Adrenal gland (tissue), 5 donors: ENCODE measurements around the gene CD247.

Experiments
- POLR2A ChIP-seq, 2 donors: fragments of 450-650 bp; IDR thresholded peaks; one replicate each; pipeline ENCODE4 v1.6.1; 2017; ENCODE audit warnings: antibody characterized with exemption in 2 of 2, mild to moderate bottlenecking in 2 of 2, moderate library complexity in 1 of 2
- TF ChIP-seq, protein P1 (sequence below), 6 experiments: fragments of 450-650 bp in 4 of 6; fragments of 200-600 bp in 2 of 6; sonication (generic) in 1 of 6; IDR thresholded peaks; 1 replicate in 5 of 6; 2 replicates in 1 of 6; pipeline versions ENCODE4 v1.5.1 to v1.8.0; 2016 to 2021; ENCODE audit warnings: antibody characterized with exemption in 6 of 6, mild to moderate bottlenecking in 2 of 6, moderate library complexity in 1 of 6
- donor health status: DM: no; HTN: no; CAD: no.

- TF ChIP-seq, protein P1, sequence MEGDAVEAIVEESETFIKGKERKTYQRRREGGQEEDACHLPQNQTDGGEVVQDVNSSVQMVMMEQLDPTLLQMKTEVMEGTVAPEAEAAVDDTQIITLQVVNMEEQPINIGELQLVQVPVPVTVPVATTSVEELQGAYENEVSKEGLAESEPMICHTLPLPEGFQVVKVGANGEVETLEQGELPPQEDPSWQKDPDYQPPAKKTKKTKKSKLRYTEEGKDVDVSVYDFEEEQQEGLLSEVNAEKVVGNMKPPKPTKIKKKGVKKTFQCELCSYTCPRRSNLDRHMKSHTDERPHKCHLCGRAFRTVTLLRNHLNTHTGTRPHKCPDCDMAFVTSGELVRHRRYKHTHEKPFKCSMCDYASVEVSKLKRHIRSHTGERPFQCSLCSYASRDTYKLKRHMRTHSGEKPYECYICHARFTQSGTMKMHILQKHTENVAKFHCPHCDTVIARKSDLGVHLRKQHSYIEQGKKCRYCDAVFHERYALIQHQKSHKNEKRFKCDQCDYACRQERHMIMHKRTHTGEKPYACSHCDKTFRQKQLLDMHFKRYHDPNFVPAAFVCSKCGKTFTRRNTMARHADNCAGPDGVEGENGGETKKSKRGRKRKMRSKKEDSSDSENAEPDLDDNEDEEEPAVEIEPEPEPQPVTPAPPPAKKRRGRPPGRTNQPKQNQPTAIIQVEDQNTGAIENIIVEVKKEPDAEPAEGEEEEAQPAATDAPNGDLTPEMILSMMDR (IDR thresholded peaks at IDR 0.05): no peak
- no peak for TF ChIP-seq POLR2A (IDR thresholded peaks at IDR 0.05)
These were observed 2.4 kb upstream of the CD247 start for GRCh38 chr1:167520711-167521206.
